ENCODE measurements around the gene TNFAIP1. TPM values are rescaled to one million over a fixed set of nuclear protein-coding genes. Genes with fewer than 3 reads are reported as not detected.

TNFAIP1 gene
- total RNA-seq, 1 experiment from 2014 or later: 21.3 TPM

GRCh38 chr17:28390141-28390540 is 54.6 kb downstream of the TNFAIP1 start:
- H3K27ac Mint-ChIP-seq: no peak overlapping the region
- peaks cover 9% of the 10 kb centered on the region for H3K4me1 Mint-ChIP-seq
- POLR2A ChIA-PET: no interaction called here
- ATAC-seq (no peak), DNase-seq (ENCODE audit: low spot score) (no peak)
- H3K27me3 Mint-ChIP-seq (ENCODE audit: low read depth): peaks cover 30% of the 10 kb centered on the region
- no peak overlapping the region for H3K4me3 Mint-ChIP-seq
- TF ChIP-seq GABPB1 (CRISPR knock-in tag; IDR thresholded peaks at IDR 0.05) (no peak), ZNF219 (CRISPR knock-in tag; IDR thresholded peaks at IDR 0.05; ENCODE audit: borderline replicate concordance) (no peak), PRRX2 (CRISPR knock-in tag; IDR thresholded peaks at IDR 0.05) (no peak), NFATC4 (CRISPR knock-in tag; IDR thresholded peaks at IDR 0.05) (no peak), TP53 (CRISPR knock-in tag; IDR thresholded peaks at IDR 0.05) (no peak), NR1H2 (CRISPR knock-in tag; IDR thresholded peaks at IDR 0.05) (no peak), CREM (CRISPR knock-in tag; IDR thresholded peaks at IDR 0.05) (no peak), GRHL2 (CRISPR knock-in tag; IDR thresholded peaks at IDR 0.05; ENCODE audit: insufficient replicate concordance, severe bottlenecking) (no peak), SOX15 (CRISPR knock-in tag; IDR thresholded peaks at IDR 0.05) (no peak), MLX (CRISPR knock-in tag; IDR thresholded peaks at IDR 0.05) (no peak), RELA (CRISPR knock-in tag; IDR thresholded peaks at IDR 0.05; ENCODE audit: borderline replicate concordance) (no peak)
- TF ChIP-seq, protein P1, sequence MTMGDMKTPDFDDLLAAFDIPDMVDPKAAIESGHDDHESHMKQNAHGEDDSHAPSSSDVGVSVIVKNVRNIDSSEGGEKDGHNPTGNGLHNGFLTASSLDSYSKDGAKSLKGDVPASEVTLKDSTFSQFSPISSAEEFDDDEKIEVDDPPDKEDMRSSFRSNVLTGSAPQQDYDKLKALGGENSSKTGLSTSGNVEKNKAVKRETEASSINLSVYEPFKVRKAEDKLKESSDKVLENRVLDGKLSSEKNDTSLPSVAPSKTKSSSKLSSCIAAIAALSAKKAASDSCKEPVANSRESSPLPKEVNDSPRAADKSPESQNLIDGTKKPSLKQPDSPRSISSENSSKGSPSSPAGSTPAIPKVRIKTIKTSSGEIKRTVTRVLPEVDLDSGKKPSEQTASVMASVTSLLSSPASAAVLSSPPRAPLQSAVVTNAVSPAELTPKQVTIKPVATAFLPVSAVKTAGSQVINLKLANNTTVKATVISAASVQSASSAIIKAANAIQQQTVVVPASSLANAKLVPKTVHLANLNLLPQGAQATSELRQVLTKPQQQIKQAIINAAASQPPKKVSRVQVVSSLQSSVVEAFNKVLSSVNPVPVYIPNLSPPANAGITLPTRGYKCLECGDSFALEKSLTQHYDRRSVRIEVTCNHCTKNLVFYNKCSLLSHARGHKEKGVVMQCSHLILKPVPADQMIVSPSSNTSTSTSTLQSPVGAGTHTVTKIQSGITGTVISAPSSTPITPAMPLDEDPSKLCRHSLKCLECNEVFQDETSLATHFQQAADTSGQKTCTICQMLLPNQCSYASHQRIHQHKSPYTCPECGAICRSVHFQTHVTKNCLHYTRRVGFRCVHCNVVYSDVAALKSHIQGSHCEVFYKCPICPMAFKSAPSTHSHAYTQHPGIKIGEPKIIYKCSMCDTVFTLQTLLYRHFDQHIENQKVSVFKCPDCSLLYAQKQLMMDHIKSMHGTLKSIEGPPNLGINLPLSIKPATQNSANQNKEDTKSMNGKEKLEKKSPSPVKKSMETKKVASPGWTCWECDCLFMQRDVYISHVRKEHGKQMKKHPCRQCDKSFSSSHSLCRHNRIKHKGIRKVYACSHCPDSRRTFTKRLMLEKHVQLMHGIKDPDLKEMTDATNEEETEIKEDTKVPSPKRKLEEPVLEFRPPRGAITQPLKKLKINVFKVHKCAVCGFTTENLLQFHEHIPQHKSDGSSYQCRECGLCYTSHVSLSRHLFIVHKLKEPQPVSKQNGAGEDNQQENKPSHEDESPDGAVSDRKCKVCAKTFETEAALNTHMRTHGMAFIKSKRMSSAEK (CRISPR knock-in tag; IDR thresholded peaks at IDR 0.05; ENCODE audit: borderline replicate concordance): no peak
- TF ChIP-seq, protein P2, sequence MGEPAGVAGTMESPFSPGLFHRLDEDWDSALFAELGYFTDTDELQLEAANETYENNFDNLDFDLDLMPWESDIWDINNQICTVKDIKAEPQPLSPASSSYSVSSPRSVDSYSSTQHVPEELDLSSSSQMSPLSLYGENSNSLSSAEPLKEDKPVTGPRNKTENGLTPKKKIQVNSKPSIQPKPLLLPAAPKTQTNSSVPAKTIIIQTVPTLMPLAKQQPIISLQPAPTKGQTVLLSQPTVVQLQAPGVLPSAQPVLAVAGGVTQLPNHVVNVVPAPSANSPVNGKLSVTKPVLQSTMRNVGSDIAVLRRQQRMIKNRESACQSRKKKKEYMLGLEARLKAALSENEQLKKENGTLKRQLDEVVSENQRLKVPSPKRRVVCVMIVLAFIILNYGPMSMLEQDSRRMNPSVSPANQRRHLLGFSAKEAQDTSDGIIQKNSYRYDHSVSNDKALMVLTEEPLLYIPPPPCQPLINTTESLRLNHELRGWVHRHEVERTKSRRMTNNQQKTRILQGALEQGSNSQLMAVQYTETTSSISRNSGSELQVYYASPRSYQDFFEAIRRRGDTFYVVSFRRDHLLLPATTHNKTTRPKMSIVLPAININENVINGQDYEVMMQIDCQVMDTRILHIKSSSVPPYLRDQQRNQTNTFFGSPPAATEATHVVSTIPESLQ (CRISPR knock-in tag; IDR thresholded peaks at IDR 0.05): no peak
- H3K36me3 Mint-ChIP-seq: peaks cover 10% of the 10 kb centered on the region
- CTCF ChIA-PET: no interaction called here
- H3K9me3 Mint-ChIP-seq: no peaks in the 10 kb centered on the region

DNA sequence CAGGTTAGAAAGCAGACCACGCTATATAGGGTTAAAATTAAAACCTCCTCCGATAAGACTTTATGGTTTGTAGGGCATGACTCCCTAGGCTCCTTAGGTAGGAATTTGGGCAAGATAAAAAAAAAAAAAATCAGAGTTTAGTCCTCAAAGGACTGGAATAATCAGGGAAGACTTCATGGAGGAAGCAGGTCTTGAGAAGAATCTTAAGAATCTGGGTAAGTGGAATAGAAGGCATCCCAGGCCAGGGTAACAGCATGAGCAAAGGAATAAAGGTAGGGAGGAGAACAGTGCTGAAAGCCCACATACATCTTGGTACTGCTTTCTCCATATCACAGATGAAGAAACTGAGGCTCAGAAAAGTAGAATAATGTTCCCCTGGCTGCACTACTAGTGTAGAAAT is 55.0 kb downstream of the TNFAIP1 start:
- DNase-seq (ENCODE audit: low spot score) (no peak), ATAC-seq (no peak)
- Mint-ChIP-seq H3K4me1 (peaks cover 6% of the 10 kb centered on the region), H3K4me3 (no peak overlapping the region), H3K27me3 (ENCODE audit: low read depth) (peaks cover 26% of the 10 kb centered on the region), H3K9me3 (no peaks in the 10 kb centered on the region), H3K36me3 (peaks cover 10% of the 10 kb centered on the region), H3K27ac (no peak overlapping the region)
- ChIA-PET CTCF (interaction anchor here (1.1 kb wide), 1 partner anchor 26 kb away, joined by 3 read pairs; no protein-coding TSS in a partner anchor), POLR2A (no interaction called here)
- TF ChIP-seq PRRX2 (CRISPR knock-in tag; IDR thresholded peaks at IDR 0.05) (no peak), ZBTB21 (CRISPR knock-in tag; IDR thresholded peaks at IDR 0.05; ENCODE audit: borderline replicate concordance) (no peak), NR3C1 (CRISPR knock-in tag; conservative IDR thresholded peaks at IDR 0.05; ENCODE audit: low read depth) (no peak), NR2C2 (CRISPR knock-in tag; IDR thresholded peaks at IDR 0.05) (no peak), E2F4 (CRISPR knock-in tag; IDR thresholded peaks at IDR 0.05; ENCODE audit: borderline replicate concordance, low read depth) (no peak), ZNF219 (CRISPR knock-in tag; IDR thresholded peaks at IDR 0.05; ENCODE audit: borderline replicate concordance) (no peak), USF1 (CRISPR knock-in tag; IDR thresholded peaks at IDR 0.05) (no peak), JUN (CRISPR knock-in tag; IDR thresholded peaks at IDR 0.05) (no peak), NFATC4 (CRISPR knock-in tag; IDR thresholded peaks at IDR 0.05) (no peak), ZNF423 (CRISPR knock-in tag; IDR thresholded peaks at IDR 0.05) (no peak), ZSCAN18 (CRISPR knock-in tag; IDR thresholded peaks at IDR 0.05) (no peak), ZNF317 (CRISPR knock-in tag; IDR thresholded peaks at IDR 0.05; ENCODE audit: borderline replicate concordance, low read depth) (no peak)
- TF ChIP-seq, protein P3, sequence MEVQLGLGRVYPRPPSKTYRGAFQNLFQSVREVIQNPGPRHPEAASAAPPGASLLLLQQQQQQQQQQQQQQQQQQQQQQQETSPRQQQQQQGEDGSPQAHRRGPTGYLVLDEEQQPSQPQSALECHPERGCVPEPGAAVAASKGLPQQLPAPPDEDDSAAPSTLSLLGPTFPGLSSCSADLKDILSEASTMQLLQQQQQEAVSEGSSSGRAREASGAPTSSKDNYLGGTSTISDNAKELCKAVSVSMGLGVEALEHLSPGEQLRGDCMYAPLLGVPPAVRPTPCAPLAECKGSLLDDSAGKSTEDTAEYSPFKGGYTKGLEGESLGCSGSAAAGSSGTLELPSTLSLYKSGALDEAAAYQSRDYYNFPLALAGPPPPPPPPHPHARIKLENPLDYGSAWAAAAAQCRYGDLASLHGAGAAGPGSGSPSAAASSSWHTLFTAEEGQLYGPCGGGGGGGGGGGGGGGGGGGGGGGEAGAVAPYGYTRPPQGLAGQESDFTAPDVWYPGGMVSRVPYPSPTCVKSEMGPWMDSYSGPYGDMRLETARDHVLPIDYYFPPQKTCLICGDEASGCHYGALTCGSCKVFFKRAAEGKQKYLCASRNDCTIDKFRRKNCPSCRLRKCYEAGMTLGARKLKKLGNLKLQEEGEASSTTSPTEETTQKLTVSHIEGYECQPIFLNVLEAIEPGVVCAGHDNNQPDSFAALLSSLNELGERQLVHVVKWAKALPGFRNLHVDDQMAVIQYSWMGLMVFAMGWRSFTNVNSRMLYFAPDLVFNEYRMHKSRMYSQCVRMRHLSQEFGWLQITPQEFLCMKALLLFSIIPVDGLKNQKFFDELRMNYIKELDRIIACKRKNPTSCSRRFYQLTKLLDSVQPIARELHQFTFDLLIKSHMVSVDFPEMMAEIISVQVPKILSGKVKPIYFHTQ (CRISPR knock-in tag; IDR thresholded peaks at IDR 0.05): no peak

Data from WTC11 (cell line).